MM.1S (cell line): Measurements from ENCODE around the gene DENND2D.

Experiments
- DNase-seq: peaks from one replicate; pipeline ENCODE4 v3.0.0-alpha.2; 2015
- H2AFZ ChIP-seq: fragments of 300-600 bp; sonication (generic); 2 replicates; pipeline ENCODE4 v1.6.0; 2016; ENCODE audit warnings: antibody characterized with exemption, low read length
- H3F3A ChIP-seq: fragments of 300-600 bp; sonication (generic); 2 replicates; pipeline ENCODE4 v1.6.1; 2016; ENCODE audit warnings: mild to moderate bottlenecking, antibody characterized with exemption, low read length, moderate library complexity, mixed read lengths; ENCODE audit not compliant: insufficient read depth
- H3K27ac ChIP-seq: fragments of 300-600 bp; sonication (generic); 2 replicates; pipeline ENCODE4 v1.5.1; 2016; ENCODE audit warnings: mild to moderate bottlenecking, low read length
- H3K27me3 ChIP-seq: fragments of 300-600 bp; sonication (generic); replicated peaks from 2 replicates; pipeline ENCODE4 v1.6.0; 2016; ENCODE audit warnings: low read length; ENCODE audit not compliant: insufficient read depth
- H3K36me3 ChIP-seq: fragments of 300-600 bp; sonication (generic); replicated peaks from 2 replicates; pipeline ENCODE4 v1.6.1; 2016; ENCODE audit warnings: mild to moderate bottlenecking, low read length, mixed read lengths; ENCODE audit not compliant: insufficient read depth
- H3K4me1 ChIP-seq: fragments of 300-600 bp; sonication (generic); 2 replicates; pipeline ENCODE4 v1.6.1; 2016; ENCODE audit warnings: low read length, mixed read lengths
- H3K4me2 ChIP-seq: fragments of 300-600 bp; sonication (generic); 2 replicates; pipeline ENCODE4 v1.6.0; 2016; ENCODE audit warnings: low read depth, low read length
- H3K4me3 ChIP-seq: fragments of 300-600 bp; sonication (generic); 2 replicates; pipeline ENCODE4 v1.5.1; 2016; ENCODE audit warnings: low read length, mixed read lengths
- H3K79me2 ChIP-seq: fragments of 300-600 bp; sonication (generic); 2 replicates; pipeline ENCODE4 v1.6.1; 2016; ENCODE audit warnings: mixed run types, low read length, mixed read lengths
- H3K9ac ChIP-seq: fragments of 300-600 bp; sonication (generic); 2 replicates; pipeline ENCODE4 v1.6.1; 2016; ENCODE audit warnings: low read length, mixed read lengths
- H3K9me2 ChIP-seq: fragments of 300-600 bp; sonication (generic); replicated peaks from 2 replicates; pipeline ENCODE4 v1.6.1; 2016; ENCODE audit warnings: mild to moderate bottlenecking, low read length, mixed read lengths; ENCODE audit not compliant: insufficient read depth
- H3K9me3 ChIP-seq: fragments of 300-600 bp; sonication (generic); replicated peaks from 2 replicates; pipeline ENCODE4 v1.6.1; 2016; ENCODE audit warnings: mild to moderate bottlenecking, low read length, mixed read lengths; ENCODE audit not compliant: insufficient read depth
- H4K20me1 ChIP-seq: fragments of 300-600 bp; sonication (generic); 2 replicates; pipeline ENCODE4 v1.6.1; 2016; ENCODE audit warnings: mild to moderate bottlenecking, low read length, moderate library complexity, mixed read lengths; ENCODE audit not compliant: insufficient read depth
- EZH2 ChIP-seq: fragments of 300-600 bp; sonication (generic); optimal IDR thresholded peaks from 2 replicates; pipeline ENCODE3; 2017; ENCODE audit warnings: low read depth, mild to moderate bottlenecking, antibody characterized with exemption, low read length, mixed read lengths
- EZH2phosphoT487 ChIP-seq: fragments of 300-600 bp; sonication (generic); IDR thresholded peaks from 2 replicates; pipeline ENCODE4 v1.6.1; 2018; ENCODE audit warnings: antibody characterized with exemption, low read length
- TF ChIP-seq, protein P1 (sequence below): fragments of 300-600 bp; sonication (generic); IDR thresholded peaks from 2 replicates; pipeline ENCODE4 v1.5.1; 2016; ENCODE audit warnings: antibody characterized with exemption, low read length, mixed read lengths

Gene DENND2D

DNA sequence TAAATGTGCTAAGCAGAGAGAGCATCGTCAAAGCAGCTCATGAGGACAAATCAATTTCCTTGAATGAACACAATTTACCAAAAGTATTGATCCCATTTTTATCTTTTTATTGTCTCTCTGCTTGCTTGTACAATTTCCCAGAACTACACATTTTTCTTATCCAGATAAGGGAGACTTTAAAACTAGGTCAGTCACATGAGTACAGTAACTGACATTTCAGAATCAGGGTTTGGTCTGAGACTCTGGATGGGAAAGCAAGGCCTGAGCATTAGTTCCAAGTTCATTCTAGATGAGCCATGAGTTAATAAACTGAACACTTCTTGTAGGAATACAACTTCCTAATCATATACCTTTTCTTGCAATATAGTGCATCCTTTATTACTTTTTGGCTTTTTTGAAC lies 11.5 kb upstream of the DENND2D start:
- Histone ChIP-seq H3K4me1 (peaks cover 28% of the 10 kb centered on the region), H3K4me2 (no peak overlapping the region), H3K27me3 (no peaks in the 10 kb centered on the region), H2AFZ (no peak overlapping the region), H3K9ac (no peak overlapping the region), H3K9me3 (no peaks in the 10 kb centered on the region), H3K79me2 (no peaks in the 10 kb centered on the region), H3K36me3 (no peaks in the 10 kb centered on the region), H3K4me3 (no peak overlapping the region), H3K9me2 (no peaks in the 10 kb centered on the region), H4K20me1 (no peaks in the 10 kb centered on the region), H3K27ac (no peak overlapping the region), H3F3A (peaks cover 17% of the 10 kb centered on the region)
- no peak for DNase-seq
- TF ChIP-seq EZH2 (no peak), EZH2phosphoT487 (no peak)
- TF ChIP-seq, protein P1, sequence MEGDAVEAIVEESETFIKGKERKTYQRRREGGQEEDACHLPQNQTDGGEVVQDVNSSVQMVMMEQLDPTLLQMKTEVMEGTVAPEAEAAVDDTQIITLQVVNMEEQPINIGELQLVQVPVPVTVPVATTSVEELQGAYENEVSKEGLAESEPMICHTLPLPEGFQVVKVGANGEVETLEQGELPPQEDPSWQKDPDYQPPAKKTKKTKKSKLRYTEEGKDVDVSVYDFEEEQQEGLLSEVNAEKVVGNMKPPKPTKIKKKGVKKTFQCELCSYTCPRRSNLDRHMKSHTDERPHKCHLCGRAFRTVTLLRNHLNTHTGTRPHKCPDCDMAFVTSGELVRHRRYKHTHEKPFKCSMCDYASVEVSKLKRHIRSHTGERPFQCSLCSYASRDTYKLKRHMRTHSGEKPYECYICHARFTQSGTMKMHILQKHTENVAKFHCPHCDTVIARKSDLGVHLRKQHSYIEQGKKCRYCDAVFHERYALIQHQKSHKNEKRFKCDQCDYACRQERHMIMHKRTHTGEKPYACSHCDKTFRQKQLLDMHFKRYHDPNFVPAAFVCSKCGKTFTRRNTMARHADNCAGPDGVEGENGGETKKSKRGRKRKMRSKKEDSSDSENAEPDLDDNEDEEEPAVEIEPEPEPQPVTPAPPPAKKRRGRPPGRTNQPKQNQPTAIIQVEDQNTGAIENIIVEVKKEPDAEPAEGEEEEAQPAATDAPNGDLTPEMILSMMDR: no peak

DNA sequence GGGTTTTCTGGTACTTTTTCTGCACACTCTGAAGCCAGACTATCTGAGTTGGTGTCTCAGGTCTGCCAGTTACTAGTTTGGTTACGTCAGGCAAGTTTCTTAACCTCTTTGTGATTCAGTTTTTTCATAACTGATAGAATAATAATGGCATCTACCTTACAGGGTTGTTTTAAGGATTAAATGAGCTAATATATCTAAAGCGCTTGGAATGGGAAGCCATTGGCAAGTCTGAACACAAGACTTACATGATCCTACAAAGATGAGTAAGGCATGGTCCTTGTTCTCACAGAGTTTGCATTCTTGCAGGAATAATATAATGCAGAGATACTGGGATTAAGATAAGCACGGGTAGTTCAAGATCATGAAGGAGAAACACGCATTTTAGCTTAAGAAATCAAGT lies 9.2 kb upstream of the DENND2D start:
- no peak for DNase-seq
- H2AFZ ChIP-seq: no peak overlapping the region
- peaks cover 10% of the 10 kb centered on the region for H3K4me1 ChIP-seq
- no peaks in the 10 kb centered on the region for H4K20me1 ChIP-seq
- H3K9me2 ChIP-seq: no peaks in the 10 kb centered on the region
- H3K27ac ChIP-seq: no peak overlapping the region
- H3K79me2 ChIP-seq: no peaks in the 10 kb centered on the region
- TF ChIP-seq EZH2phosphoT487: no peak
- TF ChIP-seq, protein P1: no peak
- H3K9me3 ChIP-seq: no peaks in the 10 kb centered on the region
- no peak overlapping the region for H3K4me3 ChIP-seq
- no peak overlapping the region for H3K4me2 ChIP-seq
- H3F3A ChIP-seq: no peaks in the 10 kb centered on the region
- H3K27me3 ChIP-seq: no peaks in the 10 kb centered on the region
- H3K36me3 ChIP-seq: no peaks in the 10 kb centered on the region
- no peak overlapping the region for H3K9ac ChIP-seq

DNA sequence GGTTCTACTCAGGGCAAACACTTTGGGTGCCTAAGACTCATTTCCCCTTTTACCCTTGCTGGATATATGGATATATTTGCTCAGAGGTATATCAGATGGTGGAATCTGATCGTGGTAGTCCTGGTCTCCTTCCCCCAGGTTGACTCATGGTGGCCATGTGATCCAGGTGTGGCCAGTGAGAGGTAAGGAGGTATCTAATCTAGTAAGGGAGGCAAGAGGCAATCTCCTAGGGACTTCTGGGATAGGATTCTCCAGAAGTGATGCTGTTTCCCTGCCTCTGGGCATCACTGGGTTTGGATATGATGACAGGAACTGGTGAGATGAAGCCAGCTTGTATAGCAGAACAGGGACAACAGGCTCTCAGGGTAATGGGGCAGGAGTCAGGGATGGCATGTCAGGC lies 8.5 kb upstream of the DENND2D start:
- Histone ChIP-seq H3F3A (no peaks in the 10 kb centered on the region), H3K4me2 (no peak overlapping the region), H3K4me3 (no peak overlapping the region), H3K27me3 (no peaks in the 10 kb centered on the region), H3K79me2 (no peaks in the 10 kb centered on the region), H2AFZ (no peak overlapping the region), H3K36me3 (no peaks in the 10 kb centered on the region), H3K4me1 (peaks cover 6% of the 10 kb centered on the region; the same call in 1 of the 2 replicates), H3K27ac (no peak overlapping the region), H4K20me1 (no peaks in the 10 kb centered on the region), H3K9ac (no peak overlapping the region), H3K9me2 (no peaks in the 10 kb centered on the region), H3K9me3 (no peaks in the 10 kb centered on the region)
- TF ChIP-seq EZH2 (no peak), EZH2phosphoT487 (no peak)
- TF ChIP-seq, protein P1: no peak
- DNase-seq: no peak
